GM19452 (cell line): Measurements from ENCODE around the gene RAP1B.
"Not testable (repeated sequence)": the region's sequence is repeated elsewhere in the genome, so short reads cannot be mapped to it uniquely, and the experiment has no call there.

Experiments
- ATAC-seq: cut with Tn5 transposase; IDR thresholded peaks from one replicate; pipeline ENCODE4 v1.9.1; 2021; ENCODE audit not compliant: unreplicated experiment

RAP1B gene

DNA sequence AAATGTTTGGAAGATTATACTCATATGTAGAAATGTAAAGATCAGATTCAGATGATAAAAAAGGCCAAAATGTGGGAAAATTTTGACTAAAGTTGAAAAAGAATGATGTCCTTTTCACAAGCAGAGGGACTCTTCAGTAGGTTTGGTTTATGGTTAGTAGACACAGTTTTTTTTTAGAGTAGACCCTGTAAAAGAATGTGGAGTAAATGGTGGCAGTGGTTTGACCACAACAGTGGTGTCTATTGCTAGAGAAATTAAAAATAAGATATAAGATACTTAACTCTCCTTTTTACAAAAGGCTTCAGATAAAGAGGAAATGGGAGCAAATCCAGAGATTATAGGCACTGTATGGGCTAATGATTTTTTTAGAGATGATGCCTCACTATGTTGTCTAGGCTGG lies 21.8 kb downstream of the RAP1B start:
- ATAC-seq = no peak

DNA sequence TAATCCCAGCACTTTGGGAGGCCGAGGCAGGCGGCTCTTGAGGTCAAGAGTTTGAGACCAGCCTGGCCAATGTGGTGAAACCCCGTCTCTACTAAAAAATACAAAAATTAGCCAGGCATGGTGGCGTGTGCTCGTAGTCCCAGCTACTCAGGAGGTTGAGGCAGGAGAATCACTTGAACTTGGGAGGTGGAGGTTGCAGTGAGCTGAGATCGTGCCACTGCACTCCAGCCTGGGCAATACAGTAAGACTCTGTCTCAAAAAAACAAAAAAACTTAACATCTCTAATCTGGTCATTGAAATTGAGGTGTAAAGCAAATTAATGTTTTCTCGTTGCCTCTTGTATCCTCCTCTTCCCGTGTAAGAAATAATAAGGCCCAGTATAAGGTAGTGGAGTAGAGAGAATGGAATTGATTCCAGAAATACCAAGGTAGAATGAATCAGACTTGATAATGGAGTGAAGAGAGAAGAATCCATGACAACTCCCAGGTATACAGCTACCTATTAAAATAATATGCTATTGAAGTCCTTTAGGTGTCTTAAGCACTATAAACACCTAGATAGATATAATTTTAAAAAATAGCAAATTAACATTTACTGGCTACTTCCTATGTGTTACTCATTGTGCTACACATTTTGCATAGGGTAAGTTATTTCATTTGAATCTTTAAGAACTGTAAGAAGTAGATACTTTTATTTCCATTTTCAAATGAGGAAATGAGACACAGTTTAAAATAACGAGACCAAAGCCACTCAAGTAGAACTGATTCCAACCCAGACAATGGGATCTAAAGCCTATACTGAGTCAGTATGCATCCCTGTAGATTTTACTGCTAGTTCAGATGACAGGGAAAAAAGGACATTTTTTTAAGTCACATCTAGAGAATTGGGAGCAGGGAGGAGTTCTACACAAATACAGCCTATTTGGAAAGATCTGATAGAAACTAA lies 23.2 kb downstream of the RAP1B start:
- ATAC-seq = no peak

DNA sequence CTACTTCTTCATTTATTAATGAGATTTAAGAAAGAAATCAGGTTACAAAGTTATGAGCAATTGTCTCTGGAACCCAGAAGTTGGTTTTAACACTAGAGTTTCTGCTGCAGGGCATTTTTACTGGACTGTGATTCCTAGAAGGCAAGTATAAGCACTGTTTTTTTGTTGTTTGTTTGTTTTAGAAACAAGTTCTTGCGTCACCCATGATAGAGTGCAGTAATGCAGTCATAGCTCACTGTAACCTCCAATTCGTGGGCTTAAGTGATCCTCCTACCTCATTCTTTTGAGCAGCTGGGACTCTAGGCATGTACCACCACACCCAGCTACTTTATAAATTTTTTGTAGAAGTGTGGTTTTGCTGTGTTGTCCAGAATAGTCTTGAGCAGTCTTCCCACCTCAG lies 25.6 kb downstream of the RAP1B start:
- ATAC-seq = no peak

DNA sequence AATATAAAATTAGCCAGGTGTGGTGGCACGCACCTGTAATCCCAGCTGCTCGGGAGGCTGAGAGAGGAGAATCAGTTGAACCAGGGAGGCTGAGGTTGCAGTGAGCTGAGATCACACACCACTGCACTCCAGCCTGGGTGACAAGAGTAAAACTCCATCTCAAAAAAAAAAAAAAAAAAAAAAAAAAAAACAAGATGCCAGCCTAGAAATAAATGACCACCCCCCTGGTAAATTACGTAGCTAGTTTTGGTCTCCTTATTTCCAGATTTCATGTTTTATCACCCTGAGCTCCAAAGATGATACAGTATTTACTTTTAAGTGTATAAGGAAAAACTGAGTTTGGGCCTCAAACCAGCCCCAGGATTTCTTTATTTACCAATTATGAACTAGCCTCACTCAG lies 26.7 kb downstream of the RAP1B start:
- not testable (repeated sequence) for ATAC-seq

DNA sequence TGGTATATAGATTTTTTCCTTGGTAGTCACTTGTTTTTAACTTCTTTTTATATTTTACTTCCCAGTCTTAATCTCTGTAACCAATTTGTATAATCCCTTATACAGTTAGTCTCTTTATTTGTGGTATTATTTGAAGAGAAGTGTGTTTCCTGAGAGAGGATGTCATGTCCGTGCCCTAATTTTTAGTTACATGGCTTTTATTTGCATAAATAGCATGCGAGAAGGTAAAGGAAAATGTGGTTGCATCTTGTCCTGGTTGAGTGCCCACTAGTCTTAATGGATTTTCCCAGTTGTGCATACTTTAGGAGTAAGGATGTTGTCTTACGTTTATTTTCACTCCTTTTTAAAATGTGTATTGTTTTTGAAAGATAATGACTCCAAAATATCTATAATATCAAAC lies 27.5 kb downstream of the RAP1B start:
- ATAC-seq = no peak

DNA sequence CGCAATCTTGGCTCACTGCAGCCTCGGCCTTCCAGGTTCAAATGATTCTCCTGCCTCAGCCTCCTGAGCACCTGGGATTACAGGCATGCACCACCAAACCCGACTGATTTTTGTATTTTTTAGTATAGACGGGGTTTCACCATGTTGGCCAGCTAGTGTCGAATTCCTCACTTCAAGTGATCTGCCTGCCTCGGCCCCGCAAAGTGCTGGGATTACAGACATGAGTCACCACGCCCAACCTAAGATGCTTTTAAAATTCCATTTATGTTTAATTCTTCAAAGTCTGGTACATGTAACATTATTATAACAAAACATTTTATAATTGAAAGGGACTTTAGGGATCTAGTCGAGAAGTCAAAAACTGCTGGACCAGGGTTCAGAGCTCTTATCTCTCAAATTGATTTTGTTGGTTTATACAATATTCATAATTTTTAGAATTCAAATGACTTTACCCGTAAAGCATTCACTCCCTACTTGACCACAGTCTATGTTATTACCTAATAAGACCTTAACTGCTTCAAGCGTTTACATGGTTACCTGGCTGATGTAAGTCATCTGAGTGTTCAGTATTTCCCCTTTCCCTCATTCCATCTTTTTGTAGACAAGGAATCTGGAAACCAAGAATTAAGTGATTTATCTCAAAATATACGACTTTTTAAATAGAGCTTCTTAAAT lies 28.2 kb downstream of the RAP1B start:
- no peak for ATAC-seq

DNA sequence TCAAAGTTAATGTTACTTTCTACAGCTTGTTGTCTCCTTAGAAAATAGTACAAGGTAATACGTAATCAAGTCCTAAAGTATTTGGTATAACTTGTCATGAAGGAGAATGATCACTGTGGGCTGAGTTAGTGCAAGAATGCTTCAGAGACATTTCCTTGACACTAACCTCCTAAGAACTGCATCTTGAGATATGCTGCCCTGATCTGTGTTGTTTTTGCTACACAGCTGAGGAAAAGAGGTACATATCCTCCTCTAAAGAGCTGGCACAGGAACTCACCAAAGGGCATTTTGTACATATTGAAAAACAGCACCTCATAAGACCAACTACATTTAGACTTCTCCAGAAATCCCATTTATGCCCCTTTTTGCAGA lies 28.7 kb downstream of the RAP1B start:
- ATAC-seq = no peak

DNA sequence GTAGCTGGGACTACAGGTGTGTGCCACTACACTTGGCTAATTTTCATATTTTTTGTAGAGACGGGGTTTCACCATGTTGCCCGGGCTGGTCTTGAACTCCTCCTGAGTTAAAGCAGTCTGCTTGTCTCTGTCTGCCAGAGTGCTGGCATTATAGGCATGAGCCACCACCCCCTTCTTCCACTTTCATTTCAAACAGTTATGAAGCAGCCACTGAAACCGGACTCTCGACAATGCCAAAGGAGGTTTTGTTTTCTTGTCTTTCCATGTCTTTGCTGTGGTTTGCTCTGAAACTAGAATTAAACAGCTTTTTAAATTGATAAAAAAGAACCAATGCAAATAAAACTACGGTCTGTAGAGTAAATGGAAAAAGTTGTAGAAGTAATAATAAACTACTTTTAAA lies 30.4 kb downstream of the RAP1B start:
- peak; percentile 92 for ATAC-seq

DNA sequence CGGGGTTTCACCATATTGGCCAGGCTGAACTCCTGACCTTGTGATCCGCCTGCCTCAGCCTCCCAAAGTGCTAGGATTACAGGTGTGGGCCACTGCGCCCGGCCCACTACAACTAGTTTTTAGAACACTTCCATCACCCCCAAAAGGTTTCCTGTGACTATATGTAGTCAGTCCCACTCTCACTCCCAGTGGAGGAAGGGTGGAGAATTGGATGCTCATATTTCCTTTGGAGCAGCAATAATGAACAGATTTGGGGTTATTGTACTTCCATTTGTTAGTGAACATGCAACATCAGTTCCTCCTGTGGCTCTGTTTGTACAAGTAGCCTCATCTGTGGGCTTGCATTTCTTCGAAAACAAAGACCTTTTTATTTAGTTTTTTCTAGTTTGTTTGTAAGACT lies 35.8 kb downstream of the RAP1B start:
- ATAC-seq = no peak

DNA sequence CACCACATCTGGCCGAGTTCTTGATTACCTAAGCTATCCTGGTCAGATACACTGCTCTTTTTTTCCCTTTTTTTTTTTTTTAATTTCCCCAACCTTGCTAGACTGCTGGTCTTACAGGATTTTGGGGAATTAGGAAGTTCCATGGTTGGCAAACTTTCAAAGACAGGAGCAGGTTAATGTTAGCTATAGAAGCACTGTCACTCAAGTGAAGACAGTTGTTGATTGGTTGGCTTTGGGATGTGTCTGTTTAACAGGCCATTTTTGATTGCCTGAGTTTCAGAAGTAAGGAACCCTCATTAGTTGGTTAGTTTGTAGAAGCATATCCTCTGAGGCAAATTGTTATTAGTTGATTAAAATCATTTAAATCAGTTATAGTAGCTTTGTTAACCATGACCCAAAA lies 36.8 kb downstream of the RAP1B start:
- ATAC-seq = no peak

DNA sequence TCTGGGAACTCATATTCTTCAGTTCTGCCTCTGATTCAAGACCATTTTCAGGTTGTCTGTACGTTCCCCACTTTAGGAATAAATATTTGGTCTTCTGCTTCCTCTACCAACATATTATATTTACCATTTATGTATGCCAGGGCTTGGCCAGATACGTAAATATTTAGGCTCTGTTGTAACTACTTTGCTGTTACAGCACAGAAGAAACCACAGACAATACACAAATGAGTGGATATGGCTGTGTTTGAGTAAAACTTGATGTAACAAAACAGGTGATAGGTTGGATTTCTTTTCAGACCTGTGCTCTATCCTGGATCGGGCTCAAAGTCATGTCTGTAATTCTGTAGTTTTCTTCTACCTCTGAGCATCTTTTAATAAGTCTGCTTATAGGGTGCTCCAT lies 37.5 kb downstream of the RAP1B start:
- no peak for ATAC-seq

DNA sequence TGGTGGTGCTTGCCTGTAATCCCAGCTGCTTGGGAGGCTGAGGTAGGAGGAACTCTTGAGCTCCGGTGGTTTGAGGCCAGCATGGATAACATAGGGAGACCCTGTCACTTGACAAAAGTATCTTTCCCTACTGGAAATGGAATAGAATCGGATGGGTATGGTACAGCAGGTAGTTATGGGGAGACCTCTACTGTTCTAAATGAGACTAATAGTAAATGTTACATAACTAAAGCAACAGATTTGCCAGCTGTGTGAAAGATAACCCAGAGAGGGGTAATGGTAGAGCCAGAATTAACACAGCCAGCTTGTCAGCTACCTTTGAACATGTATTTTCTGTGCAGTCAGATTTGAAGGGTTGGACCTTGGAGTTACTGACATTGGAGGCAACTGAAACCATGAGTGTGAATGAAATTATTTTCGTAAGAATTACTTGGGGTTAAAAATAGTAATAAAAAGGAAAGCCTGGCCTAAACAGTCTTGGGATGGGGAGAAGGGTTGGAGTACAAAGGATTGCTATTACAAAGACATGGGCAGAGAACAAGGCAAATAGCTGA lies 54.4 kb downstream of the RAP1B start:
- ATAC-seq = no peak

DNA sequence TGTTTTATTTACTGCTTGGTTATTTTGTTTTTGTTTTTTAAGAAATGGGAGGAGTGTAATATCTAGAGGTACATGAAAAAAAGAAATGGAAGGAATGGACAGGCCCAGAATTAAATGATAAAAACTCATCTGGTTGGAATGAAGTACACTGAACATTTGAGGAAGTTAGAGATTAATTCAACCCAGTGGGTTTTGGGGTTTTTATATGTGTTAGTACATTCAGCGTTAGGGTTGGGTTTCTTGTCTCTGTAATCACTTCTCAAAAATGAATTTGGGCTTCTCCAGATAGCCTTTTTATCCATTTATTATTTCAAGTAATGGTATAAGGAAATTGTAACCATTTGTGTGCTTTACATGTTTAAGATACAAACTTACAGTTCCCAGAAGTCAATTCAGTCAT lies 56.6 kb downstream of the RAP1B start:
- no peak for ATAC-seq

DNA sequence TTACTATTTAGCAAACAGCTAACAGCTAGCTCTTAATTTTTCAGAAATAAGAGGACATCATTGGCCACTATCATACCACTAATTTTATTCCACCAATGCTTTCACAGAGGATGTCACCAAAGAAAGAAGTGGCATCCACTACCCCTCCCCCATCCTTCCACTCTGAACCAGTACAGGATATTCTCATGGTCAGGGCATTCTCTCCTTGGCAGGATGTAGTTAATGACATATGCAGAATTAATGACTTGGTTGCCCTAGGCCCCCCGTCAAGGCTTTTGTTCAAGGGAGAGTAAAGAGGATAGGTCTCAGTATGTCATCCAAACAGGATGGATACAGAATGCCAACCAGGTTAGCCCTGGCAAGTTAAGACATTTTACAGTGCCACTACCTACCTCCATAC lies 57.2 kb downstream of the RAP1B start:
- ATAC-seq = no peak

DNA sequence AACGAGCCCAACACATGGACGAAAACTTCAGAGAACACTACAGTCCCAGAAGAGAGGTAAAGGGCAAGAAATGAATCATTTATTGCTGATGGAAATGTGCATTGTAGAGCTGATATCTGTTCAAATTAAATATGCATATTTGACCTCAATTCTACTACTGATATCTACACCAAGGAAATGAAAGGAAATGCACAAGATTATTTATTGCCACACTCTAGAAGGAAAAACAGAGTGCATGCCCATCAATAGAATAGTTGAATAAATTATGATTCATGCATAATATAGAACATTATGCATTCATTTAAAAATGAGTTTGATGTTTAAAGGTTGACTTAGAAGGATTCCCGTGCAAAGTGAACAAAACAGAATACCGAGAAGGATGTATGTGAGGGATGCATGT lies 60.5 kb downstream of the RAP1B start:
- no peak for ATAC-seq

DNA sequence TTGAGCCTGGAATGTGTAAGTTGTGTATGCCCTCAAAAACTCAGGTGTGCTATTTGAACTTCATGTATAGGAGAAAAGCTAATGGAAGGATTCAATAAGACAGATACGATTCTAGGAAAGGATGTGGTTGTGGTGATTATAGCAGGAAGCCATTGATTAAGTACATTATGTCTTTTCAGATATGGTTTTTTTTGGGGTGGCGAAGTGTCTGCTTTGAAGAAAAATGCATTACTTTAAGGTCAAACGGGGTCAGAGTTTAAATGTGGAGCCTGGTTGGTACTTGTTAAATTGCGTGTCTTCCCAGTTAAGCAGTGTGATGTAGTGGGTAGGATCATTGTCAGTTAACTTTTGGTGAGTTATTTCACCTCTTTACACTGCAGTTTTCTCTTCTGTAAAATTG lies 63.1 kb downstream of the RAP1B start:
- no peak for ATAC-seq

DNA sequence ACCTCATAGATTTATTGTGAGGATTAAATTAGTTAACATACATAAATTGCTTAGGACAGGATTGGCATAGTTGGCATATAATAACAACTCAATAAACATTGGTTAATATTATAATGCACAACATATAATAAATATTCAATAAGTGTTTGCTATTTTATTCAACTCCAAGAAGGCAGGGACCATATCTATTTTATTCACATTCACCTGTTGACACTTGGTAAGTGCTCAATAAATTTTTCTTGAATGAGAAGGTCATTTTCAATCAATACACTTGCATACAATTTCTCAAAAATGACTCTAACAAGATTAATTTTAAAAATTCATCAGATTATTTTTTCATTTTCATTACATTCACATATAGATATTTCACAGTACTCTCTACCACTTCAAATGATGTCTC lies 63.7 kb downstream of the RAP1B start:
- no peak for ATAC-seq

DNA sequence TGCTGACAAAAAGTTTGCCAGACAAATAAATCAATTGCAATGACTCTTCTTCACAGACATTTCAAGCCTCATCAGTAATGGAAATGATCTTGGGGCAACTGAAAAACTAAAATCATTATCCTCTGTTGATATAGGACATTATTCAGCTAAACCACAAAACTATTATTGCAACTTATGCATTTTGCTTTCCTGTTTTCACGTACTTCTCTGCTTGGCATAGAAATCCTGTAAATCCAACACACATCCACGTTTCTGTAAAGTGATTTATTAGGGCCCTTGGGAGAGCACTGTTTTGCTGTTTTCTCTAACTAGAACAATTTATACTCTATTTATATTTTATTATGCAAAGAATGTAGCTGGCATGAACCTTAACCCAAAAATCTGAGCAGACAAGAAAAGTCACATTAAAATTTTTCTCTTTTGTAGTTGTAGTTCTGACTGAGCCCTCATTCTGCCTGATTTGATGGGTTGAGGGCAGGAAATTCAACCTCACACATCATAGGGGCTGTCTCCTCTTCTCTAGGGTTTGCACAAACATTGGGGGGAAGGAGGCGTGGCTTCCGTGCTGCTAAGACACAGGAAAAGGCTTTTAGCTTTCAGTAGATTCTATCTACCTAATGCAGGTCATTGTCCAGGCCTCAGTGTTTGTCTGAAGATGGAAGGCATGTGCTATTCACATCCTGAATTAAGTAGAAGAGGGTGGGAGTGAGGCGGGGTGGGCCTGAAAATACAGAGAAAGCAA lies 64.6 kb downstream of the RAP1B start:
- ATAC-seq = no peak

DNA sequence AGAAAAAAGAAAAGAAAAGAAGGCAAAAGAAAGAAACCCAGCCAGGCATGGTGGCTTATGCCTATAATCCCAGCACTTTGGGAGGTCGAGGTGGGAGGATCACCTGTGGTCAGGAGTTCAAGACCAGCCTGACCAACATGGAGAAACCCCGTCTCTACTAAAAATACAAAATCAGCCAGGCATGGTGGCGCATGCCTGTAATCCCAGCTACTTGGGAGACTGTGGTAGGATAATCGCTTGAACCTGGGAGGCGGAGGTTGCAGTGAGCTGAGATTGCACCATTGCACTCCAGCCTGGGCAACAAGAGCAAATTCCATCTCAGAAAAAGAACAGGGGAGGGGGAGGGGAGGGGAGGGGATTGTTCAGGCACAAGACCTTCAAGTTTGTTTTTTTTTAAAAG lies 66.2 kb downstream of the RAP1B start:
- ATAC-seq = not testable (repeated sequence)

DNA sequence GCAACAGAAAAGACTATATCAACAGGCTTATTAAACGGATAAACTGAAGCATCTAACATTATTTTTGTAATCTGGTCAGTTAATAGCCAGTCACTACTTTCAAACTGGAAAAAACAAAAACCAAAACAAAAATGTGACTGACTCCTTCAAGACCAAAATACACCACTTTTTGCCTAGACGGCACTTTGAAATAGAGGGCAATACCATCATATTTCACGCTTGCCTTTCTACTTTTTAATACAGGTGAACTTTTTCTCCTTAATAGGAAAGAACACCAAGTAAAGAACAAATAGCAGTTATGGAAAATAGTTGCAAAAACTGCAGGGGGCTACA lies 75.5 kb downstream of the RAP1B start:
- no peak for ATAC-seq

DNA sequence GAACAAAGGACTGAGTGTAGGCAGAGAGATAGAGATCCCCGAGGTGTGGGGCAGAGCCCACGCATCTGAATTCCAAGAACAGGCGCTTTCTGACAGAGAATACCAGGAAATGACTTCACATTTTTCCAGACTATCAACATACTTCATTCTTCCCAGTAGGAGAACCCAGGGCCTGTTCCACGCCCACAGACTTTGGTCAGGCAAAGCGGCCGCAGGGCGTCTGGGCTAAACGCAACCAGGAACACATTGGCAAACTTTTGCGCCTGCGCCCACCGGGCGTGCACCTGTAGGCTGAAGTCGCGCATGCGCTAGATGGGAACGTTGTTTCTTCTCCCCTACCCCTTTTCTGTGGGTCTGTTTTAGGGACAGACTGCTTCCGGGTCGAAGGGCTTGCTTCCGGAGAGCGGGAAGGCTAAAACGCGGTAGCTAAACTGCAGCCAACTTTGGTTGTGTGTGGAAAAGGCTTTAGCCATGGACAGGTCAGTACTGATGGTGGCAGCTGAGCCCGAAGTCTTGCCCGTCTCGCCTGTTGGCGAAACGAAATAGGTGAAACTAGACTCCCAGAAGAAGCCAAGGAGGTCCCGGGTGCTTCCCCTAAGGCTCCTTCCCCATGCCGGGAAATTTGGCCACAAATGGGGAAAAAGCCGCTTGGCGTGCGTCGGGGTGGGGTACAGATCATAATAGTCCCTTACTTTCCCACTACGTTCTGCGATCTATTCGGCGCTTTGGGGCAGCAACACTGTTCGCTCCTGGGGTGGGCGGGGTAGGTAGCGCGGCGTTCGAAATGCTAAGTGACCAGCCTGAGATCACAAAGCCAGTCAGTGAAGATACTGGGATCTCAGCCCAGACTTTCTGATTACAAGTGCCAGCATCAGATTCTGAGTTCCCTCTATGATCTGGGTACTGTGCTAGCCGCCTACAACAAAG lies 76.2 kb downstream of the RAP1B start, which contains the start of gene NUP107:
NUP107 (plus strand) TSS at position 384 of the 927 bp plus-strand sequence; CDS start at position 472, 88 bp downstream.
- ATAC-seq = peak; percentile 99
